ENCODE results near the gene SLC1A7.
A peak's percentile ranks its signal among the peaks of the same experiment; 100 is the strongest.

SLC1A7 gene

DNA sequence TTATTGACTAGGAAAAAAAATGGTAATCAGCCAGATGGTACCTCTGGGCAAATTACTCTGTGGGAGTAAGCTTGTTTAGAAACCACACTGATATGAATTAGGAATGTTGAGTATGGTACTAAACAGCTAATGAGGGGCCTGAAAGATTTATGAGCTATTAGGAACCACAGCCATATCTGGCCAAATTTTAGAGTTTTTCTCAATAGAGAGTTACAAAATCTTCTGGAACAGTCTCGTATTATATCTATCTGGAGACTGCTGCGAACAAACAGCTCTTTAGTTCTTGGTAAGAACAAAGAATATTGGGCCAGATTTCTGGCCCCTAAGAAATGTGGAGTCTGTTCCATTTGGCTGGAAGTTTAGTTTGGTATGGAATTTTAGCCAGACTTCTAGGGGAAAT lies 85.3 kb downstream of the SLC1A7 start:
- DNase-seq: no peak

DNA sequence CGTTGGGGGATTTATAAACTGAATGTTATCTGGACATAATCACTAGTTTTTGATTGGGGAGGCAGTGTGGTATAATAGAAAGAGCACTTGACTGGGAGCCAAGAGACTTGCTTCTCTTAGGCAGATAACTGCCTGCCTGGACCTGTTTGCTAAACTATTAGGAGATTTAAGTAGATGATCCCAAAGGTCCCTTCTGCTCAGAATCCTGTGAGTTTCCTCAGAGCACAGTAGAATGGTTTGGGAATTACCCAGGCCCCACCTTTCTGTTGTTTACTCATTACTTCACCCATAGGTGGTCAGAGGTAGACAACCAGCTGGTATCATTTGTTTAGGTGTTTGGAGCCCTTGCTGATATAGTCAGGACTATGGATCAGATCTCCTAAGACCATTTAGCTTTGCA lies 90.8 kb downstream of the SLC1A7 start:
- DNase-seq: no peak

DNA sequence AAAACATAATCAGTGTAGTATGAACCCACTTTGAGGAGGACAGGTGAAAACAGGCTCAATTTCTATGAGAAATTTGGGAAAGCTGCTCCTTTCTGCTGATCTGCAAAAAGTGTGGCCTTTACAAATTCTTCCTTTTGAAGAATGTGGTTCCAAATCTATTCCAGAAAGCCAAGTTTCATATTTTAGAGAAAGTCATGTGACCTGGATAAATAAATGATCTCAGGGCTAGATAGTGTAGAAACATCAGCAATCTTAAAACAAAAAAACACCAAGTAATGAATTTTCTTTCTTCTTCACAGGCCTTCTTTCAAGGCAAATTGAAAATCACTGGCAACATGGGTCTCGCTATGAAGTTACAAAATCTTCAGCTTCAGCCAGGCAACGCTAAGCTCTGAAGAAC lies 92.1 kb downstream of the SLC1A7 start:
- DNase-seq: no peak

GRCh38 chr1:53049574-53049967 lies 92.9 kb downstream of the SLC1A7 start:
- DNase-seq: no peak

- no peak for DNase-seq
These were observed 93.4 kb downstream of the SLC1A7 start for GRCh38 chr1:53048960-53049573.

- peak; percentile 93 for DNase-seq
These were observed 94.4 kb downstream of the SLC1A7 start for GRCh38 chr1:53047737-53048736.

DNA sequence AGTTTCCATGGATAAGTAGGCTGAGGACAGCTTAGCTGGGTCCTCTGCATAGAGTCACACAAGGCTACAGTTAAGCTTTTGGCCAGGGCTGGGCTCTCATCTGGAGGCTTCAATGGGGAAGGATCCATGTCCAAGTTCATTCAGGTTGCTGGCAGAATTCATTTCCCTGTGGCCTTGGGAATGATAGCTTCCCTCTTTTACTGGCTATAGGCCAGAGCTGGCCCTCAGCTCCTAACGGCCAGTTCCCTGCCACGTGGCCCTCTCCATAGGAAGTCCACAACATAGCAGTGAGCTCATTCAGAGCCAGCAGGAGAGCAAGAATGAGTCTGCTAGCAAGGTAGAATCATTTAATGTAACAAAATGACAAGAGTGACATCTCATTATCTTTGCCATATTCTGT lies 95.5 kb downstream of the SLC1A7 start:
- peak; percentile 96 for DNase-seq

DNA sequence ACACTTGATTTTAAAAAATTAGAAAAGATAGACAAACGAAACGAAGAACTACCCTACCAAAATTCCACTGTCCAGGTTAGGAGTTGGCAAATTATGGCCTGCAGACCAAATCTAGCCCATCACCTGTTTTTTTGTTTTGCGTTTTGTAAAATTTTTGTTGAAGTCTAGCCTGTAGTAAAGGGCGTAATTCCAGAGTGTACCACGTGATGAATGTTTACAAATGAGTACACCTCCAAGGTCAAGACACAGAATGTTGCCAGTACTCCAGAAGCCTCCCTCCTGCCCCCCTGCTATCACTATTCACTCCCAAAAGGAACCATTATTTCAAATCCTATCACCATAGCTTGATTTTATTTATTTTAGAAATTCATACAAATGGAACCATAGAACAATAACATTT lies 97.5 kb downstream of the SLC1A7 start:
- DNase-seq: no peak

GRCh38 chr1:53043271-53043670 lies 99.2 kb downstream of the SLC1A7 start:
- DNase-seq: no peak

DNA sequence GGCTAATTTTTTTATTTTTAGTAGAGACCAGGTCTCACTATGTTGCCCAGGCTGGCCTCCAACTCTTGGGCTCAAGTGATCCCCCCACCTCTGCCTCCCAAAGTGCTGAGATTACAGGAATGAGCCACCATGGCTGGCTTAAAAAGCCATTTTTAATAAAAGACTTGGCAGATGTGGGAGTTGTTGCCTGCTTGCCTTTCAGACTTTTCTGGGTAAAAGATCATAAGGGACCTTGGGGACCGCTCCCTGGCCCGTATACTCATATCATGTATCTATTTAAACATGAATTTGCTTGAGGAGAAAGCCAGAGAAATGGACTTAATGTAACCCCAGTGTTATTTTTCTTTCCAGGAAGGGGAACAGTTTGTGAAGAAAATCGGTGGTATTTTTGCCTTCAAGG lies 103.9 kb downstream of the SLC1A7 start:
- DNase-seq: no peak

Data from NCI-H2029 treated with DMSO at 0.1 percent for 48 hours (cell line).